Erythroblast (primary cell): ENCODE results near the gene KIF3C.

Source experiments
- GATA1 ChIP-seq: IDR thresholded peaks from 2 replicates; pipeline ENCODE4 v1.6.1; 2011; ENCODE audit warnings: low read depth, mild to moderate bottlenecking, control low read depth, low read length, moderate library complexity
- POLR2A ChIP-seq: IDR thresholded peaks from 2 replicates; pipeline ENCODE4 v1.6.1; 2011; ENCODE audit warnings: mild to moderate bottlenecking, low read length

DNA sequence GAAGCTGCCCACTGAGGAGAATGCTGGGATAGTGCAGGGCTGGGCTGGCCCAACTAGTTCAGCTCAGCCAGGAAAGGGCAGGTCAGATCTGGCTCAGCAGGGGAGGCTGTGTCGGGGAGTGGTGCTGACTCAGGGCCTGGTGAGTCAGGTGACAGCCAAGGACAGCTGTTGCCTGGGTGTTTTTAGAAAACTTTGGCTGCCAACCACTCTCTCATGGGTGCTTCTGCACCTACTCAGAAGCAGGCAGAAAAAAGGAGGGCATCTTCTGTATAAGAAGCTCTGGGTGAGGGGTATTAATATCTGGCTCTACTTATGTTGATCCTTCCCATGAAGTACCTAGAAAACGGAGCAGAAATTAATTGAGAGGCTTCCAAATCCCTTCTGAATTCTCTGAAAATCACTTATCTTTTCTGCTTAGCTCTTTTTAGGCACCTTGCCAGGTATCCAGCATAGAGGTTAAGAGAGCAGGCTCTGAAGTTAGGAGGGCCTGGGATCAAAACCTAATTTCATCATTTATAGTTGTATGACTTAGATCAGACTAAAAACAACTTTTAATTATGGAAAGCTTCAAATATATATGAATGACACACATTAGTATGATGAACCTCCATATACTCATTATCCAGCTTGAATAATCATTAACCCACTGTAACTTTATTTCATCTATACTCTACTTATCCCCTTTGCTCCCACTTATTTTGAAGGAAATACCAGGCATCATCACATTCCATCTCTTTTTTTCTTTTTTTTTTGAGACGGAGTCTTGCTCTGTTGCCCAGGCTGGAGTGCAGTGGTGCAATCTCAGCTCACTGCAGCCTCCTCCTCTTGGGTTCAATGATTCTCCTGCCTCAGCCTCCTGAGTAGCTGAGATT is 36.1 kb upstream of the KIF3C start:
- TF ChIP-seq POLR2A (no peak), GATA1 (no peak)
